Measurements from ENCODE around the gene PTPRD. TPM values are rescaled to one million over a fixed set of nuclear protein-coding genes. Genes with fewer than 3 reads are reported as not detected.

PTPRD gene
- total RNA-seq, 1 experiment from 2014 or later, result not detected

DNA sequence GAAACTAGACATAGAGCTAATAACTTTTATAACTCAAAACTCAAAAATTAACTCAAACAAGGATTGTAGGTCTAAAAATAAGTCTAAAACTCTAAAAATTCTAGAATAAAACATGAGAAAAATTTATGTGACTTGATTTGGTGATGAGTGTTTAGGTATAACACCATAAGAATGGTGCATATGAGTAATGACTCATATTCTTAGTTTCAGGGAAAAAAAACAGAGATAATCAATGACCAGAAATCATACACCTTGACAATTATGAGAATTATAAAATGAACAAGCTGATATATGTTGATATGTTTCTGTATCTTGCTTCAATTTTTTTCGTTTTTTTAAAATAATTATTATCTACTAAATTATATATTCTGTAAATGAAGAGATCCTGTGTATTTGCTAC is 541.2 kb downstream of the PTPRD start:
- DNase-seq (ENCODE audit: low read depth, low spot score) (no peak), ATAC-seq (no peak)
- POLR2A ChIA-PET, result no interaction called here
- Histone ChIP-seq H3K36me3 (ENCODE audit: control insufficient read depth, insufficient read depth, low read length) (no peaks in the 10 kb centered on the region), H3K4me1 (ENCODE audit: control insufficient read depth, insufficient read depth, low read length) (no peaks in the 10 kb centered on the region), H3K27me3 (ENCODE audit: control insufficient read depth, insufficient read depth, low read length) (no peaks in the 10 kb centered on the region), H3K4me3 (ENCODE audit: low read depth in 2 of 2, low read length in 2 of 2) (no peak overlapping the region), H3K9me3 (ENCODE audit: control insufficient read depth, insufficient read depth, low read depth, low read length) (no peaks in the 10 kb centered on the region), H3K27ac (ENCODE audit: low read length) (no peak overlapping the region)
- TF ChIP-seq, protein P1, sequence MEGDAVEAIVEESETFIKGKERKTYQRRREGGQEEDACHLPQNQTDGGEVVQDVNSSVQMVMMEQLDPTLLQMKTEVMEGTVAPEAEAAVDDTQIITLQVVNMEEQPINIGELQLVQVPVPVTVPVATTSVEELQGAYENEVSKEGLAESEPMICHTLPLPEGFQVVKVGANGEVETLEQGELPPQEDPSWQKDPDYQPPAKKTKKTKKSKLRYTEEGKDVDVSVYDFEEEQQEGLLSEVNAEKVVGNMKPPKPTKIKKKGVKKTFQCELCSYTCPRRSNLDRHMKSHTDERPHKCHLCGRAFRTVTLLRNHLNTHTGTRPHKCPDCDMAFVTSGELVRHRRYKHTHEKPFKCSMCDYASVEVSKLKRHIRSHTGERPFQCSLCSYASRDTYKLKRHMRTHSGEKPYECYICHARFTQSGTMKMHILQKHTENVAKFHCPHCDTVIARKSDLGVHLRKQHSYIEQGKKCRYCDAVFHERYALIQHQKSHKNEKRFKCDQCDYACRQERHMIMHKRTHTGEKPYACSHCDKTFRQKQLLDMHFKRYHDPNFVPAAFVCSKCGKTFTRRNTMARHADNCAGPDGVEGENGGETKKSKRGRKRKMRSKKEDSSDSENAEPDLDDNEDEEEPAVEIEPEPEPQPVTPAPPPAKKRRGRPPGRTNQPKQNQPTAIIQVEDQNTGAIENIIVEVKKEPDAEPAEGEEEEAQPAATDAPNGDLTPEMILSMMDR (IDR thresholded peaks at IDR 0.05), result no peak
- TF ChIP-seq SIN3A (IDR thresholded peaks at IDR 0.05; ENCODE audit: borderline replicate concordance, insufficient read depth, low read depth, low read length) (no peak), POLR2AphosphoS5 (IDR thresholded peaks at IDR 0.05; ENCODE audit: low read depth, low read length) (no peak), TCF7L2 (IDR thresholded peaks at IDR 0.05; ENCODE audit: low read depth, low read length) (no peak)
- TF ChIP-seq, protein P2, sequence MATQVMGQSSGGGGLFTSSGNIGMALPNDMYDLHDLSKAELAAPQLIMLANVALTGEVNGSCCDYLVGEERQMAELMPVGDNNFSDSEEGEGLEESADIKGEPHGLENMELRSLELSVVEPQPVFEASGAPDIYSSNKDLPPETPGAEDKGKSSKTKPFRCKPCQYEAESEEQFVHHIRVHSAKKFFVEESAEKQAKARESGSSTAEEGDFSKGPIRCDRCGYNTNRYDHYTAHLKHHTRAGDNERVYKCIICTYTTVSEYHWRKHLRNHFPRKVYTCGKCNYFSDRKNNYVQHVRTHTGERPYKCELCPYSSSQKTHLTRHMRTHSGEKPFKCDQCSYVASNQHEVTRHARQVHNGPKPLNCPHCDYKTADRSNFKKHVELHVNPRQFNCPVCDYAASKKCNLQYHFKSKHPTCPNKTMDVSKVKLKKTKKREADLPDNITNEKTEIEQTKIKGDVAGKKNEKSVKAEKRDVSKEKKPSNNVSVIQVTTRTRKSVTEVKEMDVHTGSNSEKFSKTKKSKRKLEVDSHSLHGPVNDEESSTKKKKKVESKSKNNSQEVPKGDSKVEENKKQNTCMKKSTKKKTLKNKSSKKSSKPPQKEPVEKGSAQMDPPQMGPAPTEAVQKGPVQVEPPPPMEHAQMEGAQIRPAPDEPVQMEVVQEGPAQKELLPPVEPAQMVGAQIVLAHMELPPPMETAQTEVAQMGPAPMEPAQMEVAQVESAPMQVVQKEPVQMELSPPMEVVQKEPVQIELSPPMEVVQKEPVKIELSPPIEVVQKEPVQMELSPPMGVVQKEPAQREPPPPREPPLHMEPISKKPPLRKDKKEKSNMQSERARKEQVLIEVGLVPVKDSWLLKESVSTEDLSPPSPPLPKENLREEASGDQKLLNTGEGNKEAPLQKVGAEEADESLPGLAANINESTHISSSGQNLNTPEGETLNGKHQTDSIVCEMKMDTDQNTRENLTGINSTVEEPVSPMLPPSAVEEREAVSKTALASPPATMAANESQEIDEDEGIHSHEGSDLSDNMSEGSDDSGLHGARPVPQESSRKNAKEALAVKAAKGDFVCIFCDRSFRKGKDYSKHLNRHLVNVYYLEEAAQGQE (IDR thresholded peaks at IDR 0.05; ENCODE audit: insufficient read depth in 1 of 2, low read depth in 2 of 2, low read length in 1 of 2), result no peak
- no TSS peak for BruUV-seq (replicated peaks)
- in situ Hi-C loops (cut with HindIII; ENCODE audit: low pct_unique_long_range_greater_than_20kb, low sequenced_read_pairs) (no loop called here), intact Hi-C loops (cut with micrococcal nuclease; ENCODE audit: unreplicated experiment) (no loop called here)
- CTCF ChIA-PET, result no interaction called here

DNA sequence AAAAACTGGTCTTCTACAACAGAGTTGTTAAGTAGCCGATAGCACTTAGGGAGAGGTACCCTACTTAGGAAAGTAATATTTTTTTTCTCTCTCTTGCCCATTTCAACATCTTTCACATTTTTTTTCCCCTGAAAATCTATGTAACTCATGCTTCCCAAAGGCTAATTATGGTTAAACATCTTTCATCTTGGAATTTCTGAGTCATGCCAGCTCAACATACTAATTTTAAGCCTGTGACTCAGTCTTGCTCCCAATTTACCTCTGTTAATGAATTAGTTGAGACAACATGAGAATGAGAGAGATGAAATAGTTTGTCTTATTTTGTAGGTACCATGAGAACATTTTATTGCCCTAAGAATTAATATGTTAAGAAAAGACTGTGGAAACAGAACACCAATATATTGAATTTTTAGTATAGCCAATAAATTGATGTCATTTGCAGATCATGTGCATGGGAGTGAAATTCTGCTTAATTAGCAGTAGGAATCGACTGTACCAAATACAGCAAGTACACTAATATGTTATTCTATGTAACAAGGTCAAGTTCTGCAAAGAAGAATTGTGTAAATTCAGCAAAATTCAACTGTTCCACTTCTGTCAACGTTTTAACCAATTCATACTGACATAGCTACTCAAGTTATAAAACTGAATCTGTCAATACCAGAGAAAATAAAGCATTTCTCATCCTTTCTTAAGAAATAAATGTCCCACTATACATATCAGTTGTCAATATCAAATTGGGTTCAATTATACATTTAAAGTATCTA is 550.0 kb downstream of the PTPRD start:
- in situ Hi-C loops (cut with HindIII; ENCODE audit: low pct_unique_long_range_greater_than_20kb, low sequenced_read_pairs), result no loop called here
- no TSS peak for BruUV-seq (replicated peaks)
- TF ChIP-seq TCF7L2 (IDR thresholded peaks at IDR 0.05; ENCODE audit: low read depth, low read length), result no peak
- no peak for TF ChIP-seq SIN3A (IDR thresholded peaks at IDR 0.05; ENCODE audit: borderline replicate concordance, insufficient read depth, low read depth, low read length)
- TF ChIP-seq, protein P2 (IDR thresholded peaks at IDR 0.05; ENCODE audit: insufficient read depth in 1 of 2, low read depth in 2 of 2, low read length in 1 of 2), result no peak
- TF ChIP-seq, protein P1 (IDR thresholded peaks at IDR 0.05), result no peak
- TF ChIP-seq POLR2AphosphoS5 (IDR thresholded peaks at IDR 0.05; ENCODE audit: low read depth, low read length), result no peak
- H3K27ac ChIP-seq (ENCODE audit: low read length), result no peak overlapping the region
- DNase-seq (ENCODE audit: low read depth, low spot score) (no peak), ATAC-seq (no peak)
- no peaks in the 10 kb centered on the region for H3K36me3 ChIP-seq (ENCODE audit: control insufficient read depth, insufficient read depth, low read length)
- H3K27me3 ChIP-seq (ENCODE audit: control insufficient read depth, insufficient read depth, low read length), result no peaks in the 10 kb centered on the region
- no peaks in the 10 kb centered on the region for H3K9me3 ChIP-seq (ENCODE audit: control insufficient read depth, insufficient read depth, low read depth, low read length)
- no peak overlapping the region for H3K4me3 ChIP-seq (ENCODE audit: low read depth in 2 of 2, low read length in 2 of 2)
- CTCF ChIA-PET, result no interaction called here
- intact Hi-C loops (cut with micrococcal nuclease; ENCODE audit: unreplicated experiment), result loop anchor here (10.0 kb wide), 1 partner anchor 202 kb away; no protein-coding TSS in a partner anchor
- H3K4me1 ChIP-seq (ENCODE audit: control insufficient read depth, insufficient read depth, low read length), result no peaks in the 10 kb centered on the region
- POLR2A ChIA-PET, result no interaction called here
